ENCODE results near the gene IVL.

IVL gene

GRCh38 chr1:152906023-152906565 lies 2.3 kb upstream of the IVL start:
- TF ChIP-seq CTCF (IDR thresholded peaks at IDR 0.05; ENCODE audit: borderline replicate concordance, insufficient read depth, low read depth, low read length), result no peak
- H3K4me3 ChIP-seq (ENCODE audit: low read depth, low read length), result no peak overlapping the region

- no peak overlapping the region for H3K4me3 ChIP-seq (ENCODE audit: low read depth, low read length)
- TF ChIP-seq CTCF (IDR thresholded peaks at IDR 0.05; ENCODE audit: borderline replicate concordance, insufficient read depth, low read depth, low read length), result no peak
Observed at GRCh38 chr1:152909206-152909605, 860 bp downstream of the IVL start.

- no peak overlapping the region for H3K4me3 ChIP-seq (ENCODE audit: low read depth, low read length)
- TF ChIP-seq CTCF (IDR thresholded peaks at IDR 0.05; ENCODE audit: borderline replicate concordance, insufficient read depth, low read depth, low read length), result no peak
Observed at GRCh38 chr1:152912471-152912870, 4.1 kb downstream of the IVL start.

- no peak overlapping the region for H3K4me3 ChIP-seq (ENCODE audit: low read depth, low read length)
- TF ChIP-seq CTCF (IDR thresholded peaks at IDR 0.05; ENCODE audit: borderline replicate concordance, insufficient read depth, low read depth, low read length), result no peak
Observed at GRCh38 chr1:152912900-152913299, 4.6 kb downstream of the IVL start.

GRCh38 chr1:152917794-152918193 lies 9.4 kb downstream of the IVL start:
- no peak overlapping the region for H3K4me3 ChIP-seq (ENCODE audit: low read depth, low read length)
- peak; percentile 24; the same call in 1 of the 2 replicates for TF ChIP-seq CTCF (IDR thresholded peaks at IDR 0.05; ENCODE audit: borderline replicate concordance, insufficient read depth, low read depth, low read length)

- TF ChIP-seq CTCF (IDR thresholded peaks at IDR 0.05; ENCODE audit: borderline replicate concordance, insufficient read depth, low read depth, low read length), result no peak
- no peak overlapping the region for H3K4me3 ChIP-seq (ENCODE audit: low read depth, low read length)
Observed at GRCh38 chr1:152919071-152919470, 10.7 kb downstream of the IVL start.

- TF ChIP-seq CTCF (IDR thresholded peaks at IDR 0.05; ENCODE audit: borderline replicate concordance, insufficient read depth, low read depth, low read length), result no peak
Observed at GRCh38 chr1:152924191-152924590, 15.8 kb downstream of the IVL start.

More at GRCh38 chr1:152924191-152924590, 15.8 kb downstream of the IVL start:
- no peak overlapping the region for H3K4me3 ChIP-seq (ENCODE audit: low read depth, low read length)

All from GM12875 (cell line).